SK-N-SH (cell line): ENCODE measurements around the gene MGRN1. TPM values are rescaled to one million over a fixed set of nuclear protein-coding genes. Genes with fewer than 3 reads are reported as not detected.

ENCODE experiments used
- CTCF ChIA-PET: fragments of 300-600, 350-600 bp; formaldehyde crosslinking; extraction: SDS; loops from one replicate; lab custom pipeline; 2021; lab: Yijun Ruan, JAX
- POLR2A ChIA-PET: fragments of 350-600 bp; sonication (Branson Sonifier 250); formaldehyde crosslinking; extraction: SDS; loops from one replicate; lab custom pipeline; 2020; ENCODE audit warnings: antibody characterized with exemption, inconsistent platforms; lab: Yijun Ruan, JAX
- DNase-seq: peaks from one replicate; pipeline ENCODE4 v3.0.0; 2012
- H2AFZ ChIP-seq: fragments of 200-600 bp; sonication (generic); 2 replicates; pipeline ENCODE4 v1.8.1; 2016; ENCODE audit warnings: antibody characterized with exemption, mild to moderate bottlenecking, low read depth
- H3F3A ChIP-seq: fragments of 200-600 bp; sonication (generic); replicated peaks from 2 replicates; pipeline ENCODE3; 2016; ENCODE audit warnings: antibody characterized with exemption, mild to moderate bottlenecking; ENCODE audit not compliant: insufficient read depth
- H3K27ac ChIP-seq, 2 experiments: fragments of 200-500 bp in 1 of 2; fragments of 200-600 bp in 1 of 2; sonication (Bioruptor generic) in 1 of 2; sonication (generic), shearing (Covaris generic) in 1 of 2; 2 replicates each; pipeline versions ENCODE4 v1.5.1 to v1.6.1; 2014 to 2016; ENCODE audit warnings: low read depth in 2 of 2, inconsistent platforms in 1 of 2, low read length in 1 of 2, mild to moderate bottlenecking in 1 of 2, mixed read lengths in 1 of 2
- H3K27me3 ChIP-seq: fragments of 200-600 bp; sonication (generic), shearing (Covaris generic); 2 replicates; pipeline ENCODE4 v1.6.1; 2016; ENCODE audit warnings: mixed run types; ENCODE audit not compliant: insufficient read depth
- H3K36me3 ChIP-seq, 2 experiments: fragments of 200-500 bp in 1 of 2; fragments of 200-600 bp in 1 of 2; sonication (Bioruptor generic) in 1 of 2; sonication (generic) in 1 of 2; replicated peaks in 1 of 2; 2 replicates each; pipeline versions ENCODE3 to v1.5.1; 2014 to 2016; ENCODE audit warnings: low read length in 1 of 2, mild to moderate bottlenecking in 1 of 2; ENCODE audit not compliant: insufficient read depth in 2 of 2, control insufficient read depth in 1 of 2
- H3K4me1 ChIP-seq, 2 experiments: fragments of 200-500 bp in 1 of 2; fragments of 200-600 bp in 1 of 2; sonication (Bioruptor generic) in 1 of 2; sonication (generic), shearing (Covaris generic) in 1 of 2; 2 replicates each; pipeline versions ENCODE4 v1.5.1 to v1.6.1; 2014 to 2016; ENCODE audit warnings: low read depth in 1 of 2, low read length in 1 of 2, mixed run types in 1 of 2; ENCODE audit not compliant: insufficient read depth in 2 of 2, control insufficient read depth in 1 of 2
- H3K4me2 ChIP-seq: fragments of 200-600 bp; sonication (generic), shearing (Covaris generic); 2 replicates; pipeline ENCODE4 v1.6.1; 2017; ENCODE audit warnings: mixed run types
- H3K4me3 ChIP-seq, 2 experiments: fragments of 200-500 bp in 1 of 2; fragments of 200-600 bp in 1 of 2; sonication (Bioruptor generic) in 1 of 2; sonication (generic), shearing (Covaris generic) in 1 of 2; 2 replicates each; pipeline versions ENCODE4 v1.5.1 to v1.8.1; 2014 to 2016; ENCODE audit warnings: low read depth in 2 of 2, inconsistent platforms in 1 of 2, low read length in 1 of 2, mild to moderate bottlenecking in 1 of 2, mixed read lengths in 1 of 2, moderate library complexity in 1 of 2
- H3K79me2 ChIP-seq: fragments of 200-600 bp; sonication (generic); 2 replicates; pipeline ENCODE4 v1.8.1; 2017; ENCODE audit warnings: mild to moderate bottlenecking; ENCODE audit not compliant: insufficient read depth
- H3K9ac ChIP-seq: fragments of 200-600 bp; sonication (generic); 2 replicates; pipeline ENCODE4 v1.6.1; 2017; ENCODE audit warnings: mixed run types
- H3K9me2 ChIP-seq: fragments of 200-600 bp; sonication (generic); 2 replicates; pipeline ENCODE4 v1.6.1; 2017; ENCODE audit warnings: mixed run types
- H3K9me3 ChIP-seq: fragments of 200-600 bp; sonication (generic); 2 replicates; pipeline ENCODE4 v1.6.1; 2017; ENCODE audit warnings: mixed run types, mild to moderate bottlenecking, moderate library complexity
- H4K20me1 ChIP-seq: fragments of 200-600 bp; sonication (generic); 2 replicates; pipeline ENCODE4 v1.6.1; 2017; ENCODE audit warnings: mild to moderate bottlenecking, mixed run types; ENCODE audit not compliant: insufficient read depth
- EZH2phosphoT487 ChIP-seq: fragments of 200-600 bp; sonication (generic); IDR thresholded peaks from 2 replicates; pipeline ENCODE4 v1.6.1; 2017; ENCODE audit warnings: low read depth, mixed run types, mild to moderate bottlenecking, antibody characterized with exemption, moderate library complexity, borderline replicate concordance
- FOSL2 ChIP-seq: IDR thresholded peaks from 2 replicates; pipeline ENCODE4 v1.4.0; 2012; ENCODE audit warnings: low read depth, mild to moderate bottlenecking, moderate library complexity, borderline replicate concordance
- GATA2 ChIP-seq: sonication (generic); formaldehyde crosslinking; IDR thresholded peaks from 2 replicates; pipeline ENCODE4 v1.5.0; 2020; ENCODE audit warnings: mild to moderate bottlenecking, missing genetic modification reagents
- IRF3 ChIP-seq: fragments of 150-350 bp; IDR thresholded peaks from 2 replicates; pipeline ENCODE4 v1.6.1; 2016; ENCODE audit warnings: mild to moderate bottlenecking, low read depth, low read length
- JUND ChIP-seq: IDR thresholded peaks from 2 replicates; pipeline ENCODE4 v1.4.0; 2012
- MEF2A ChIP-seq: IDR thresholded peaks from 2 replicates; pipeline ENCODE4 v1.4.0; 2012; ENCODE audit warnings: low read depth, borderline replicate concordance
- MXI1 ChIP-seq: IDR thresholded peaks from 2 replicates; pipeline ENCODE4 v1.6.1; 2012; ENCODE audit warnings: mild to moderate bottlenecking, low read depth, low read length, improper control_type of control experiment
- NRF1 ChIP-seq: IDR thresholded peaks from 2 replicates; pipeline ENCODE4 v1.6.1; 2012; ENCODE audit warnings: low read depth, mild to moderate bottlenecking, low read length
- PBX3 ChIP-seq: IDR thresholded peaks from 2 replicates; pipeline ENCODE4; 2012
- POLR2AphosphoS5 ChIP-seq: IDR thresholded peaks from 2 replicates; pipeline ENCODE4 v1.6.1; 2012; ENCODE audit warnings: low read depth, low read length
- RAD21 ChIP-seq: IDR thresholded peaks from 2 replicates; pipeline ENCODE4 v1.6.1; 2012; ENCODE audit warnings: mild to moderate bottlenecking, low read length
- RFX5 ChIP-seq: IDR thresholded peaks from 2 replicates; pipeline ENCODE4 v1.6.1; 2012; ENCODE audit warnings: mild to moderate bottlenecking, improper control_type of control experiment, low read length
- RXRA ChIP-seq: IDR thresholded peaks from 2 replicates; pipeline ENCODE4 v1.4.0; 2012; ENCODE audit warnings: low read depth, mild to moderate bottlenecking, borderline replicate concordance
- SIN3A ChIP-seq: IDR thresholded peaks from 2 replicates; pipeline ENCODE4 v1.6.1; 2012; ENCODE audit warnings: low read depth, mild to moderate bottlenecking, low read length, moderate library complexity, borderline replicate concordance
- TEAD4 ChIP-seq: IDR thresholded peaks from 2 replicates; pipeline ENCODE4 v1.4.0; 2012; ENCODE audit warnings: mild to moderate bottlenecking, borderline replicate concordance; ENCODE audit not compliant: insufficient read depth
- USF1 ChIP-seq: IDR thresholded peaks from 2 replicates; pipeline ENCODE4 v1.4.0; 2012; ENCODE audit warnings: low read depth, borderline replicate concordance
- YY1 ChIP-seq: IDR thresholded peaks from 2 replicates; pipeline ENCODE4 v1.4.0; 2012; ENCODE audit warnings: low read depth, mild to moderate bottlenecking
- ZBTB33 ChIP-seq: IDR thresholded peaks from 2 replicates; pipeline ENCODE4 v1.4.0; 2012; ENCODE audit warnings: low read depth, borderline replicate concordance
- WGBS: methylation state at CpG from one replicate; pipeline ENCODE4 v1.1.6; 2017; ENCODE audit warnings: low lambda C conversion rate; 5-methylcytosine and 5-hydroxymethylcytosine counted together
- polyA plus RNA-seq, 3 experiments: library from polyadenylated mRNA; depleted of rRNA; stranded (reverse); fragments of >200 nt; gene quantifications; 2 replicates each; pipeline ENCODE4 v1.2.3, GENCODE V29; 2012

MGRN1 gene
- polyA plus RNA-seq, 1 of the 3 experiments (the other 2 are of a cell fraction): 13.3 TPM

- POLR2A ChIA-PET: no interaction called here
- Histone ChIP-seq H3K9me3 (no peaks in the 10 kb centered on the region), H3F3A (no peaks in the 10 kb centered on the region), H3K79me2 (no peaks in the 10 kb centered on the region), H3K36me3 (no peaks in the 10 kb centered on the region), H3K27ac (no peak overlapping the region)
- DNase-seq: peak; percentile 22
- TF ChIP-seq RFX5 (no peak), EZH2phosphoT487 (no peak)
- TF ChIP-seq, all 33 proteins: peak for 0
- H3K4me1 ChIP-seq: no peaks in the 10 kb centered on the region; a peak in 1 of 4 replicates
- WGBS: 76% methylated on average over 12 of the region's 16 CpGs
- no peak overlapping the region for H2AFZ ChIP-seq
- H3K9ac ChIP-seq: no peak overlapping the region
- no peaks in the 10 kb centered on the region for H3K27me3 ChIP-seq
- no peaks in the 10 kb centered on the region for H4K20me1 ChIP-seq
- no peaks in the 10 kb centered on the region for H3K9me2 ChIP-seq
- no peak overlapping the region for H3K4me3 ChIP-seq
- no peak overlapping the region for H3K4me2 ChIP-seq
- CTCF ChIA-PET: no interaction called here
Measured at GRCh38 chr16:4593086-4593485, 31.5 kb upstream of the MGRN1 start.

GRCh38 chr16:4594433-4595410 lies 29.9 kb upstream of the MGRN1 start:
- Histone ChIP-seq H3K9me3 (no peaks in the 10 kb centered on the region), H3K36me3 (no peaks in the 10 kb centered on the region), H3K4me2 (no peak overlapping the region), H3K27me3 (no peaks in the 10 kb centered on the region), H3K27ac (no peak overlapping the region), H2AFZ (no peak overlapping the region), H3F3A (no peaks in the 10 kb centered on the region), H3K4me1 (no peaks in the 10 kb centered on the region; a peak in 1 of 4 replicates), H4K20me1 (no peaks in the 10 kb centered on the region), H3K9me2 (no peaks in the 10 kb centered on the region), H3K9ac (no peak overlapping the region), H3K79me2 (no peaks in the 10 kb centered on the region), H3K4me3 (no peak overlapping the region)
- 76% methylated on average over 18 of the region's 38 CpGs for WGBS
- ChIA-PET CTCF (interaction anchor here (1.1 to 2.2 kb wide), 4 partner anchors 9 to 88 kb away, joined by 3 to 8 read pairs (median 4); no protein-coding TSS in a partner anchor), POLR2A (no interaction called here)
- peak; percentile 27 for DNase-seq
- TF ChIP-seq PBX3 (no peak), RAD21 (no peak), JUND (no peak), EZH2phosphoT487 (no peak), YY1 (no peak), USF1 (no peak), TEAD4 (no peak), NRF1 (no peak), MXI1 (no peak), SIN3A (no peak), POLR2AphosphoS5 (no peak), GATA2 (CRISPR knock-in tag) (no peak), ZBTB33 (no peak), RXRA (no peak), MEF2A (no peak), FOSL2 (no peak), IRF3 (no peak)
